Uterus (tissue), 2 donors: ENCODE data around the gene DDX41.

Experiments used
- CTCF ChIP-seq, 4 experiments: fragments of 200-600 bp in 2 of 4; fragments of 450-650 bp in 2 of 4; sonication (generic) in 2 of 4; IDR thresholded peaks; one replicate each; pipeline ENCODE4 v1.5.1; 2016 to 2019; ENCODE audit warnings: antibody characterized with exemption in 4 of 4, mild to moderate bottlenecking in 2 of 4, moderate library complexity in 1 of 4
- POLR2A ChIP-seq, 2 donors: fragments of 450-650 bp; IDR thresholded peaks; one replicate each; pipeline ENCODE4 v1.6.1; 2016; ENCODE audit warnings: antibody characterized with exemption in 2 of 2, mild to moderate bottlenecking in 1 of 2, moderate library complexity in 1 of 2

- TF ChIP-seq CTCF (IDR thresholded peaks at IDR 0.05) (no peak), POLR2A (IDR thresholded peaks at IDR 0.05) (no peak)
These were observed 22.1 kb upstream of the DDX41 start for GRCh38 chr5:177538876-177539275.
